Small intestine (tissue), 7 donors: Measurements from ENCODE around the gene DYNC1I1. TPM values are rescaled to one million over a fixed set of nuclear protein-coding genes. Genes with fewer than 3 reads are reported as not detected.
"Not testable (repeated sequence)": the region's sequence is repeated elsewhere in the genome, so short reads cannot be mapped to it uniquely, and the experiment has no call there.

Experiments
- DNase-seq, 2 donors: peaks; one replicate each; pipeline versions ENCODE4 v3.0.0 to v3.0.0-alpha.2; 2013
- FAIRE-seq: peaks from 2 replicates; lab custom pipeline; 2012; peaks lifted over from hg19 to GRCh38; lab: Jason Lieb, UNC
- H3K27ac ChIP-seq, 3 donors: one replicate each; pipeline ENCODE4 v1.5.1; 2013; ENCODE audit warnings: low read length in 2 of 3, mild to moderate bottlenecking in 2 of 3, control low read depth in 1 of 3, inconsistent platforms in 1 of 3, low read depth in 1 of 3, moderate library complexity in 1 of 3
- H3K27me3 ChIP-seq, 3 donors: one replicate each; pipeline ENCODE4 v1.6.1; 2013; ENCODE audit warnings: low read length in 3 of 3, inconsistent platforms in 1 of 3; ENCODE audit not compliant: control insufficient read depth in 3 of 3, insufficient read depth in 3 of 3
- H3K36me3 ChIP-seq, 3 donors: one replicate each; pipeline ENCODE4 v1.6.1; 2013; ENCODE audit warnings: low read length in 3 of 3, inconsistent platforms in 1 of 3, low read depth in 1 of 3, mild to moderate bottlenecking in 1 of 3, moderate library complexity in 1 of 3; ENCODE audit not compliant: control insufficient read depth in 3 of 3, insufficient read depth in 2 of 3
- H3K4me1 ChIP-seq, 3 donors: one replicate each; pipeline ENCODE4 v1.6.1; 2013; ENCODE audit warnings: low read length in 2 of 3, inconsistent platforms in 1 of 3, low read depth in 1 of 3, mild to moderate bottlenecking in 1 of 3, moderate library complexity in 1 of 3; ENCODE audit not compliant: control insufficient read depth in 3 of 3, insufficient read depth in 2 of 3
- H3K4me3 ChIP-seq, 3 donors: one replicate each; pipeline ENCODE4 v1.5.1; 2013; ENCODE audit warnings: low read length in 3 of 3, control low read depth in 1 of 3, inconsistent platforms in 1 of 3, low read depth in 1 of 3, mild to moderate bottlenecking in 1 of 3, moderate library complexity in 1 of 3
- H3K9me3 ChIP-seq, 2 donors: one replicate each; pipeline ENCODE4 v1.6.1; 2013; ENCODE audit warnings: low read depth in 1 of 2, low read length in 1 of 2; ENCODE audit not compliant: control insufficient read depth in 2 of 2, insufficient read depth in 1 of 2
- WGBS, 3 donors: extraction: QIAGEN DNeasy Blood & Tissue Kit; methylation state at CpG; one replicate each; pipeline ENCODE4 v1.1.7; 2013; 5-methylcytosine and 5-hydroxymethylcytosine counted together
- polyA plus RNA-seq, 4 donors: library from polyadenylated mRNA; stranded (reverse) in 3 of 4; unstranded in 1 of 4; fragments of 200-250 nt in 3 of 4; fragments of 120-200 nt in 1 of 4; gene quantifications; one replicate each; pipeline versions ENCODE4 v1.2.1 to v1.2.3, GENCODE V29; 2013
- donor health status: healthy with polysubstance abuse.
- donor health status: control.
- donor health status: control.
- donor health status: Bipolar disorder and iron deficiency.
- donor health status: healthy.

Gene DYNC1I1
- polyA plus RNA-seq, 4 donors = 0.12 to 2.4 (median 0.27) TPM; not detected in 1

DNA sequence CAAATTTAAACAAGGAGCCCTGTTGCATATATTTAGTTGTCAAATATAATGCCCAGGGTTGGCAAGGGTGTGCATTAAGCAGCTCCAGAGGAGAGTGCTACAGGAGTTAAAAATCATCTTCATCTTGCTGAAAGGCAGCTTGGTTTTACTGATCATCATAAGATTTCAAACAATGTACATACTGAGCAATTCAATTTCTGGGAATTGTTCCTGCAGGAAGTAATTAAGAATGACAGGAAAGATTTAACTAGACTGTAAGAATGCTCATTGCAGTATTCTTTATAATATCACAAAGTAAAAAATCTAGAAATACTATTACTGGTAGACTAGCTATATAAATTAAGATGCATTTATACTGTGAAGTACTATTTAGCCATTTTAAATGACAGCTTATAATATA lies 153.6 kb downstream of the DYNC1I1 start:
- Histone ChIP-seq H3K36me3 (no peaks in the 10 kb centered on the region), H3K9me3 (no peaks in the 10 kb centered on the region), H3K27me3 (peaks cover 0 to 5% (median 0%) of the 10 kb centered on the region in 3 donors), H3K4me3 (no peak overlapping the region), H3K27ac (no peak overlapping the region), H3K4me1 (no peaks in the 10 kb centered on the region)
- no peak for FAIRE-seq
- no peak for DNase-seq

GRCh38 chr7:95927756-95928155 lies 155.4 kb downstream of the DYNC1I1 start:
- no peaks in the 10 kb centered on the region for H3K9me3 ChIP-seq
- DNase-seq = no peak
- H3K4me1 ChIP-seq = no peaks in the 10 kb centered on the region
- H3K4me3 ChIP-seq = no peak overlapping the region
- H3K27me3 ChIP-seq = peaks cover 0 to 3% (median 0%) of the 10 kb centered on the region in 3 donors
- no peak overlapping the region for H3K27ac ChIP-seq
- 82 to 85% (median 84%) methylated on average over 5 of the region's 5 CpGs for WGBS, 3 donors
- no peak for FAIRE-seq
- H3K36me3 ChIP-seq = no peaks in the 10 kb centered on the region

DNA sequence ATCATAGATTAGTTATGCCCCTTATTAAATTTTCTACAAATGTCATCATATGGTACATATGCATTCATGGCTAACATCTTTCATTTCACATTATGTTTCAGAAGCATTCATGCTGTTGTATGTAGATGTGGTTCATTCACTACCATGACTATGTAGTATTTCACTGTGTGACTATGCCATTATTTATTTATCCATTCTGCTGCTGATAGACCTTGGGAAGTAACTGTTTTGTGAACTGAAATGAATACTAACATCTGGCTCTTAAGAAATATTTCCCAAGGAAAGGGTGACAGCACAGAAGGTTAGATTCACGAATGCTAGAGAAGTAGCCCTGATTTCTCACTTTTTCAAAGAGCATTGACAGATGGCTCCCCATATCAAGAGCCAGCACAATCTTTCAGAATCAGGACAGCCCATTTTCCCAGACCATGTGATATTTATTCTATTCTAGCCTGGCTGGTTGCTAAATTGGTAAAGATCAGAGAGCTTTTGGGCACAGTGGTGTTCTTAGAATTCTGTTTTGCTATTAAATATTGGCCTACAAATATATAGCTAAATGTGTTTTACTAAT lies 157.4 kb downstream of the DYNC1I1 start:
- FAIRE-seq (no peak), DNase-seq (no peak)
- Histone ChIP-seq H3K36me3 (no peaks in the 10 kb centered on the region), H3K9me3 (no peaks in the 10 kb centered on the region), H3K4me1 (no peaks in the 10 kb centered on the region), H3K27ac (no peak overlapping the region), H3K4me3 (no peak overlapping the region), H3K27me3 (peaks cover 0 to 3% (median 0%) of the 10 kb centered on the region in 3 donors)
- 52 to 79% (median 71%) methylated on average over 1 of the region's 1 CpG for WGBS, 3 donors

- no peaks in the 10 kb centered on the region for H3K4me1 ChIP-seq
- WGBS, 3 donors = 77 to 86% (median 80%) methylated on average over 6 of the region's 6 CpGs
- no peaks in the 10 kb centered on the region for H3K9me3 ChIP-seq
- H3K4me3 ChIP-seq = no peak overlapping the region
- FAIRE-seq (peak; percentile 5), DNase-seq (no peak)
- no peaks in the 10 kb centered on the region for H3K36me3 ChIP-seq
- no peak overlapping the region for H3K27ac ChIP-seq
- H3K27me3 ChIP-seq = peaks cover 0 to 3% (median 0%) of the 10 kb centered on the region in 3 donors
These were observed 159.3 kb downstream of the DYNC1I1 start for GRCh38 chr7:95931460-95932232.

GRCh38 chr7:95933618-95934017 lies 161.3 kb downstream of the DYNC1I1 start:
- no peaks in the 10 kb centered on the region for H3K36me3 ChIP-seq
- H3K4me1 ChIP-seq = no peaks in the 10 kb centered on the region
- WGBS, 3 donors = 57 to 79% (median 72%) methylated on average over 4 of the region's 4 CpGs

GRCh38 chr7:95944867-95945266 lies 172.5 kb downstream of the DYNC1I1 start:
- H3K27ac ChIP-seq, H3K27me3 ChIP-seq, DNase-seq, FAIRE-seq, H3K9me3 ChIP-seq, H3K36me3 ChIP-seq, H3K4me3 ChIP-seq, H3K4me1 ChIP-seq: not testable (repeated sequence)
- no CpG with 5 or more reads among the region's 1 CpG for WGBS, 3 donors

More at GRCh38 chr7:95933618-95934017, 161.3 kb downstream of the DYNC1I1 start:
- no peak overlapping the region for H3K27ac ChIP-seq
- peaks cover 0 to 3% (median 0%) of the 10 kb centered on the region in 3 donors for H3K27me3 ChIP-seq
- H3K4me3 ChIP-seq = no peak overlapping the region
- no peak for FAIRE-seq
- H3K9me3 ChIP-seq = no peaks in the 10 kb centered on the region
- DNase-seq = no peak

DNA sequence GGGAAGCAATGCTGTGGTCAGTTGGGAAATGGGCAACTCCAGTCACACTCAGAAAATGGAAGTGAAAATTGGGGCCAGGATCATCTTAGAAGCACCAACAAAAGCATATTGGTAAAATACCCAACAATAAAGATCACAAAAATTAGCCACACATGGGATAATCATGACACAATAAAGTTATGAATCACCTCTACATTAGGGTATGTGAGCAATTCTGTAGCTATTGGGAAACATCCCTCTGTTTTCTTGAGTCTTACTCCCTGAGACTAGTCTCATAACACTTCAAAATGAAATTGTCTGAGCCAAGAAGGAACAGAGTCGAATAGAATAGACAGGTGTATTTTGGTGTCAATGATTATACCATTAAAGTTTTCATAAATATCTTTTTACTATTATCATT lies 178.3 kb downstream of the DYNC1I1 start:
- H3K4me1 ChIP-seq = peaks cover 0 to 2% (median 0%) of the 10 kb centered on the region in 3 donors
- H3K9me3 ChIP-seq = no peaks in the 10 kb centered on the region
- 90 to 96% (median 94%) methylated on average over 1 of the region's 1 CpG for WGBS, 3 donors
- no peak overlapping the region for H3K27ac ChIP-seq
- no peak for FAIRE-seq
- H3K27me3 ChIP-seq = no peaks in the 10 kb centered on the region
- DNase-seq = no peak
- H3K4me3 ChIP-seq = no peak overlapping the region
- no peaks in the 10 kb centered on the region for H3K36me3 ChIP-seq

DNA sequence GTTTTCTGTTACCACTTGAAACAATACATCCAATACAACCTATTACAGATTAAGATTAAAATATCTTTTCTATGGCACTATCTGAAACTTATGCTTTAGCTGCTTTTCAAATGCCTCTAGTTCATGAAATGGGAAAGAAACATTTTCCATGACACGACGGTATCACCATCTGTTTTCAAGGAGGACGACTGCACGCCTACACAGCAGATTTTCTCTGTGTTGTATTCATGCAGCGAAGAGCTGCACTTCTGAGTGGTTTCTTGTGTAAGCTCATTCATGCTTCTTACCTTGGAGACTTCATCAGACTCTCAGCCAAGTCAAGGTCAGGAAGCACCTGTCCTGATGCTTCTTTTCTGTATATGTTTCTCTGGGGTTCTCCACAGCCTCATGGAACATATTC lies 179.2 kb downstream of the DYNC1I1 start:
- H3K27me3 ChIP-seq = no peaks in the 10 kb centered on the region
- 85 to 89% (median 87%) methylated on average over 5 of the region's 5 CpGs for WGBS, 3 donors
- no peak for FAIRE-seq
- H3K4me1 ChIP-seq = peaks cover 0 to 2% (median 0%) of the 10 kb centered on the region in 3 donors
- H3K27ac ChIP-seq = no peak overlapping the region
- H3K36me3 ChIP-seq = no peaks in the 10 kb centered on the region
- no peak overlapping the region for H3K4me3 ChIP-seq
- DNase-seq = no peak
- no peaks in the 10 kb centered on the region for H3K9me3 ChIP-seq
